Limb (tissue), 2 donors: ENCODE measurements around the gene ONECUT3.

Experiments
- DNase-seq, 2 donors: peaks; one replicate each; pipeline ENCODE4 v3.0.0-alpha.2; 2016; ENCODE audit errors: extremely low spot score in 2 of 2

Gene ONECUT3

DNA sequence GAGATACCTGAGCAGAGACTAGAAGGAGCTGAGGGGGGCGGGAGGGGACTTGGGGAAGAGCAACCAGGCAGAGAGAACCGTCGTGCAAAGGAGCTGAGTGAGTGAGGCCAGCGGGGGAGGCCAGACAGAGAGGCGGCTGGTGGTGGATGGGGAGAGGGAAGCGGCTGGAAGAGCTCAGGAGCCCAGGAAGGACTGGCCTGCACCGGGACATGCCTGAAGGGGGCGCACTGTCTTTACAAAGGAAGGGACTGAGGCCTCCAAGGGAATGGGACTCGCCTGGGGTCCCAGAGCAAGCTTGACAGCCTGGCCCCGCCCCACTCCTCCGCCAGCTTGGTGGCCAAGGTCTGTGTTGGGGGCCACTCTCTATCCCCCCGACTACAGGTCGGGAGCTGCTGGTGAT is 14.9 kb downstream of the ONECUT3 start:
- no peak for DNase-seq

DNA sequence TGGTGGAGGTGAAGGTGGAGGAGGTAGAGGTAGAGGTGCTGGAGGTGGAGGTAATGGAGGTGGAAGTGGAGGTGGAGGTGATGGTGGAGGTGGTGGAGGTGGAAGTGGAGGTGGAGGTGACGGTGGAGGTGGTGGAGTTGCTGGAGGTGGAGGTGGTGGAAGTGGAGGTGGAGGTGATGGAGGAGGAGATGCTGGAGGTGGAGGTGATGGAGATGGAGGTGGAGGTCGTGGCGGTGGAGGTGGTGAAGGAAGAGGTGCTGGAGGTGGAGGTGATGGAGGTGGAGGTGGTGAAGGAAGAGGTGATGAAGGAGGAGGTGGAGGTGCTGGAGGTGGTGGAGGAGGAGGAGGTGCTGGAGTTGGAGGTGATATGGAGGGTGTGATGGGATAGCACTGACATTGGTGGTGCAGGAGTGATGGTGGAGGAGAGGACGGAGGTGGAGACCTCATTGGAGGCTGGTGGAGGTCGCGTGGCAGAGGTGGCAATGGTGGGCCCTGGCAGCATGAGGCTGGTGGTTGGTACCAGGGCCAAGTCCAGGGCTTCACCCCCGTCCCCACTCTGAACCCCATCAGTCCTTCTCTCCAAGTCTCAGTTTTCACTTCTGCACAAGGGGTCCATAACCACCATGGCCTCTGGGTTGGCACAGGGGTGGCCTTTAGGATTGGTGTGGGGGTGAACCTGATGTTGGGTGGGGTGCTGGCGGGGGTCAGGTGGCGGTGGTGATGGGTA is 15.8 kb downstream of the ONECUT3 start:
- DNase-seq, result no peak

DNA sequence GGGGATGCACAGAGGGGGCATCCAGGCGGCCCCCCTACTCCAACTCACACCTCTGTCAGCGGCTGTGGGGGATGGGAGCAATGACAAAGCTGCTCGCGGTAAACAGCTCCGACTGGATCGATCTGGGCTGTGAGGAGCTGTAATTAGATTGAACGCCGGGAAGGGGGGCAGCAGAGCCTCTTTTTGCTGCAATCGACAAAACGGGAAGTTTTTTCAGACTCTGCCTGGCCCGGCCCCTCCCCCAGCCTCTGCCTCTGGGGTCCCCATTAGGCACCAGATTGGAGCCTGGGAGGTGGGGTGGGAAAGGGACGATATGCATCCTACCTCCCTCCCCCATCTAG is 16.3 kb downstream of the ONECUT3 start:
- DNase-seq, result no peak

- DNase-seq, result no peak
Measured at GRCh38 chr19:1770866-1771576, 17.7 kb downstream of the ONECUT3 start.

GRCh38 chr19:1773184-1773583 is 19.9 kb downstream of the ONECUT3 start:
- DNase-seq, result no peak

DNA sequence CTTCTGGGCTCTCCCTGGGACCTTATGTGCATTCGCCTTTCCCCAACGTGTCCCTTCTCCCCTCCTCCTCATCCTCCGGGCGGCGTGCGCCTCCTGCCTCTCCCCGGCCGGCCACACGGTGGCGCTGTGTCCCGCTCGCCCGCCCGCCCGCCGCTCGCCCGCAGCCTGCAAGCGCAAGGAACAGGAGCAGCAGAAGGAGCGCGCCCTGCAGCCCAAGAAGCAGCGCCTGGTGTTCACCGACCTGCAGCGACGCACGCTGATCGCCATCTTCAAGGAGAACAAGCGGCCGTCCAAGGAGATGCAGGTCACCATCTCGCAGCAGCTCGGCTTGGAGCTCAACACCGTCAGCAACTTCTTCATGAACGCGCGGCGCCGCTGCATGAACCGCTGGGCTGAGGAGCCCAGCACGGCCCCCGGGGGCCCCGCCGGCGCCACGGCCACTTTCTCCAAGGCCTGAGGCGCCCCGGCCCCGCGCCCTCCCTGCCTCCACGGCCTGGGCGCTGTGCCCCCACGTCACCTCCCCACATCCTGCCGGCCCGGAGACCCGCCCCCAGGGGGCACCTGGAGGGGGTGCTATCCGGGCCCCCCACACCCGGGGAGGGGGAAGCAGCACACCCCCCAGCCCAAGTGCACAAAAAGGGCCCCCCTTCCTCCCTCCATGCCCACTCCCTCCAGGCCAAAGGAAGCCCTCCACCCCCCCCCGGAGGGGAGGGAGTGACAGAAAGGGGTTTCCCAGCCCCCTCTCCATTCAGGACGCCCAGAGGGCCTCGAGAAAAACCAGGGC is 21.9 kb downstream of the ONECUT3 start:
- DNase-seq, result no peak

DNA sequence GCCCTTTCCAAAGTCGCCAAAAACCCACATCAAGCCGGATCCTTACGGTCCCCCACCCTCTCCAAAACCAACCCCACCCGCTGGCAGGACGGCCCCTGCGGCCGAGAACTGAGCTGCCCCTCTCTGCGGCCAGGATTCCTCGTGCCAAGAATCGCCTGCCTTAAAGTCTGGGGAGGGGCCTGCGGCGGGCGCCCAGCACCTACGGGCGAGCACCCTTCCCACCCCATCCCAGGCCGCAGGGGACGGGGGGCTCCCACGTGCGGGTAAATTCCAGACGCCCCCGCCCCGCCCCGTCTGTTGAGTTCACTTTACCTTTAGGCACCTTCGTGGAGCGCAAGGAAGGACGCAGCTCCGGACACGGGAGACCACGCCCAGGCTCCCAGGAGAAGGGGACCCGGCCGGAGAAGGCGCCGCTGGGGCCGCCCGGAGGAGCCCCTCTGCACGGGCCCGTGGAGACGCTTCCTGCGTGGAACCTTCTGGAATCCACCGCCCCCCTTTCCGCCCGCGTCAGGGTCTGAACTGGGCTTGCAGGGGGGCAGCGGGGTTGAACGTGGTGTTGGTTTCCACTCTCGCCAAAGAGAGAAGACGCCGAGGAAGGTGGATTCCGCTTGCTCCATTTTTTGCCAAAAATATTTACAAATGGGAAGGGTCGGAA is 22.8 kb downstream of the ONECUT3 start:
- DNase-seq, result no peak

DNA sequence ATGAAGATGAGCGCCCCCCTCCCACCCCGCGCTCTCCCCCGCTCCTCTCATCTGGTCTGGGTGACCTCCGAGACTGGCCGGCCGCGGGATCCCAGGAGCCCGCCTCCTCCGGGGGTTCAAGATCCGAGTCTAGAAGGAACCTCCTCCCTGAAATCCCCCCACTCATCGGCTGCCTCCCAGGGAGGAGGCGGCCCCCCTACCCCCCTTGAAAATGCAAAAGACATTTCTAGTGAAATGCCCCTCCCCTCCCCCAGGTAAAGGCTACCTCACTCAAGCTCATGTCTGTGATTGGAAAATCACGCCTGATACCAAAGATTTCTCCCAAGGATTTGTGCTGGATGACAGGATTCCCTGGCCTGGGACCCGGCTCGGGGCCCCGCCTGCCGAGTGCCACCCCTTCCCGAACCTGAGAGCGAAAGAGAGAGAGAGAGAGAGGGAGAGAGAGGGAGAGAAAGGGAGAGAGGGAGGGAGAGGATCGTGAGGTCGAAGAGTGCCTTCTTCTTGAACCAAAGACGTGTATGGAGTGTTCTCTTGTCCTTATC is 23.4 kb downstream of the ONECUT3 start:
- no peak for DNase-seq

DNA sequence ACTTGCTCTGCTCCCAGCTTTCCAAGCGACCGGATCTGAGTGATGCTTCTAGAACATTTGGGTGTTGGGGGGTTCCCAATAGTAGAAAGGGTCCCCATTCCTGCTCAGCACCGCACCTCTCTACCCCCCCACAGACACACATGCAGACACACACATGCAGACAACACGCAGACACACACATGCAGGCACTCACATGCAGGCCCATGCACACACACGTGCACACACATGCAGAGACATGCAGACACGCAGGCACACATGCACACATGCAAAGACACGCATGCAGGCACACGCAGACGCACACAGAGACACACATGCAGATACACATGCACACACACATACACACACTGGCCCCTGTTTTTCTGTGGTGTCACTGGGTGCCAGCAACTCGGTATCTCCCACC is 23.8 kb downstream of the ONECUT3 start:
- no peak for DNase-seq

- DNase-seq, result no peak
Measured at GRCh38 chr19:1779574-1779973, 26.3 kb downstream of the ONECUT3 start.

GRCh38 chr19:1780272-1780958 is 27.1 kb downstream of the ONECUT3 start:
- no peak for DNase-seq

GRCh38 chr19:1782521-1782920 is 29.2 kb downstream of the ONECUT3 start:
- no peak for DNase-seq

- no peak for DNase-seq
Measured at GRCh38 chr19:1783354-1783753, 30.0 kb downstream of the ONECUT3 start.

DNA sequence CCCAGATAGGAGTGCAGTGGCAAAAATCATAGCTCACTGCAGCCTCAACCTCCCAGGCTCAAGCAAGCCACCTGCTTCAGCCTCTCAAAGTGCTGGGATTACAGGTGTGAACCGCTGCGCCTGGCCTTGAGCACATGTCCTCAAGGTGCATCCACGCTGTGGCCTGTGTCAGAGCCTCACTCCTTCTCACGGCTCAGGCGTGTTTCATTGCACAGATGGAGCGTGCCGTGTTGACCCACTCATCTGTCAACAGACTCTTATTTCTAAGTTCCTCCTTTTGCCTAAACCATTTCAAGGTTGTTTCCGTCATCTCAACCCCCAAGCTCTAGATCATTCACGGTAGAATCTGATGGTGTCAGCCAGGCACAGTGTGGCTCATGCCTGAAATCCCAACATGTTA is 30.6 kb downstream of the ONECUT3 start:
- DNase-seq, result no peak

DNA sequence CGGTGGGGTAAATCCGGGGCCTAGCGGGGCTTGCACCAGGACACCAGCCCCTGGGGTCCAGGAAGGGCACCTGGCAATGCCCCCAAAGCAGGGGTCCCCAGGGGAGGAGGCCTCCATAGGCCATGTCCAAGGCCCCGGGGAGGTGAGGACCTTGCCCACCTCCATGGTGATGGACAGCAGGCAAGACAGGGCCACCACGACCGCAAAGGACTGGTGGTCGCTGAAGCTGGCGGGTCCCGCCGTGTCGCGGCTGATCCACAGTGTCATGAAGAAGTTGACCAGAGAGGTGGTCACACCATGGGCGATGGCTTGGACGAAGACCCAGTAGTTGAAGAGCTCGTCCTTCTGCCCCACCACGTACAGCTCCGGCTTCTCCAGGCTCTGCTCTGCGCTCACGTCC is 32.0 kb downstream of the ONECUT3 start:
- no peak for DNase-seq

DNA sequence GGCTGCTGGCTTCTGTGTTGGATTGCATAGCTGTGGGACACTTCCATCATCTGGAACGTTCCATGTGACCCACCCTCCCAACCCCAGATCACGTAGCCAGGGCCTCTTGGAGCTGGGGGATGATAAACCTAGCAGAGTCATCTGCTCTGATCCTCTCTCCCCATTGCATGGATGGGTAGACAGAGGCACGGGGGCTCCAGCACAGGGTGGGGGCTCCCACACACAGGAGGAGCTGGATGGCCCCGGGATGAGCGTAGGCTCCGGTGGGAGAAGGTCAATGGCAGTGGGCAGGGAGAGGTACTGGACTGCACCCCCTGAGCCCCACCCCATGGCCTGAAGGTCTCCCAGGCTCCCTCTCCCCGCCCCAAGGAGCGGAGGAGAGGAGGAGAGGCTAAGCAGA is 33.4 kb downstream of the ONECUT3 start:
- no peak for DNase-seq

DNA sequence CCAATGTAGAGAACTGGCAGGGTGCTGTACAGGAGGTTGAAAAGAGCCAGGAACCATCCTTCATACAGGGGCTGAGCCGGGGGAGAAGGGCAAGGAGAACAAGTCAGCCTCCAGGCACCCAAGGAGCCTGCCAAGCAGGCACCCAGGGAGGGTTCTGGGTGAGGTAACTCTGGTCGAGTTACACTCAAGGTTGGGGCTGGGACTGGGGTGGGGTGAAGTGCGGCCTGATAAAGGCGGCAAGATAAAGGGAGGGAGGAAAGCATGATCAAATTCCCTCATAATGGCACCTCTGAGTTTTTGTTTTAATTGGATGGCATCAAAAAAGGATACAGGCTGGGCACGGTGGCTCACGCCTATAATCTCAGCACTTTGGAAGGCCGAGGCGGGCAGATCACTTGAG is 33.8 kb downstream of the ONECUT3 start:
- DNase-seq, result no peak

DNA sequence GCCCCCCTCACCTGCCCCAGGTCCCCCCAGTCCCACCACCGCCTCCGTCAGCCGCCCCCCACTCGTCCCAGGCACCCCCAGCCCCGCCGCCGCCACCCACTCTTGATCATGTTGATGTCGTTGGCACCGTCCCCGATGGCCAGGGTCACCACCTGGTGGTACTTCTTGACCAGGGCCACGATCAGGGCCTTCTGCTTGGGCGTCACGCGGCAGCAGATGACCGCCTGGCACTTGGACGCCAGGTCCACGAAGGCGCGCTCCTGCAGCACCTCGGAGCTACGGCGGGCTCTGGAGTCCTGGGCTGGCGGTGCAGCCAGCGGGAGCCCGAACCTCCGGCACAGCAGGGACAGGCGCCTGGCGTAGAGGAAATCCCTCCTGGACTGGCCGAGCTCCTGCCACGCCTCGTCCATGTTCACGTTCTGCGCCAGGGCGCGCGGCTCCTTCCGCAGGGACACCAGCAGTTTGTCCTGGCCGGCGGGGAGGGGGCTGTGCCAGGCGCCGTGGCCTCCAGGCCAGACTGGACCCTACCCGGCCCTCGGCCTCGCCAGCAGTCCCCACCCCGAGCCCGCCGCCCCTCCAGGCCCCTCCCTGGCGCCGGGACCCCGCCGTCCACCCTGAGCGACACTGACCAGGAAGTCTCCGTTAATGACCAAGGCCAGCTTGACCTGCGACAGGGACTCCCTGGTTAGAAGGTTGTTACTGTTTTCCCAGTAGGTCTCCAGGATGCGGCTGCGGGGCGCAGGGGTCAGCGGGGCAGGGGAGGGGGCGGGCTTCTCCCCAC is 36.1 kb downstream of the ONECUT3 start:
- no peak for DNase-seq

- no peak for DNase-seq
Measured at GRCh38 chr19:1790054-1790792, 36.9 kb downstream of the ONECUT3 start.

DNA sequence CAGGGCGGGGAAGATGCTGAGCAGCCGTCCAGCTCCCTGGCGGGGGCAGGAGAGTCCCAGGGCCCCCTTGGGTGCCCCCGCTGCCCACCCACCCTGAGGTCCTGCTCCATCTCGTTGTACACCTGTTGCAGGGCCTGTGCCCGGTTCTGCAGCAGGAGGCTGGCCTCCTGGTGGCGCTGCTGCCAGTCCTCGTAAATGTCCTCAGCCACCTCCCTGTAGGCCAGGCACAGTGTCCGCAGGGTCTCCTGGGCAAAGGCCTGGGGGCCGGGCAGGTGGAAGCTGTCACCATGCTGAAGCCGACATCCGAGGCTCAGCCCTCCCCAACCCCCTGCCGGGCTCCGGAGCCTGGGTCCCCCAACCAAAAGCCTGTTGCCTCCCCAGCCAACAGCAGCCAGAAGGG is 38.6 kb downstream of the ONECUT3 start:
- no peak for DNase-seq
